Parathyroid adenoma (tissue), 2 donors: Measurements from ENCODE around the gene PASD1.

Experiments used
- H2AFZ ChIP-seq: fragments of 300-600 bp; sonication (generic); one replicate; pipeline ENCODE4 v1.7.0; 2017; ENCODE audit warnings: antibody characterized with exemption, mild to moderate bottlenecking
- H3K27ac ChIP-seq: fragments of 300-600 bp; sonication (generic); one replicate; pipeline ENCODE4 v1.7.0; 2017
- H3K27me3 ChIP-seq: fragments of 300-600 bp; sonication (generic); one replicate; pipeline ENCODE4 v1.7.0; 2017; ENCODE audit warnings: low read length; ENCODE audit not compliant: control insufficient read depth, insufficient read depth
- H3K36me3 ChIP-seq: fragments of 300-600 bp; sonication (generic); one replicate; pipeline ENCODE4 v1.7.0; 2017; ENCODE audit warnings: low read length; ENCODE audit not compliant: control insufficient read depth, insufficient read depth
- H3K4me1 ChIP-seq: fragments of 300-600 bp; sonication (generic); one replicate; pipeline ENCODE4 v1.7.0; 2017; ENCODE audit warnings: control low read depth
- H3K4me2 ChIP-seq: fragments of 300-600 bp; sonication (generic); one replicate; pipeline ENCODE4 v1.7.0; 2017; ENCODE audit warnings: low read length
- H3K4me3 ChIP-seq: fragments of 300-600 bp; sonication (generic); one replicate; pipeline ENCODE4 v1.7.0; 2017; ENCODE audit warnings: low read depth, low read length
- H3K79me2 ChIP-seq: fragments of 300-600 bp; sonication (generic); one replicate; pipeline ENCODE4 v1.7.0; 2017; ENCODE audit warnings: control low read depth
- H3K9ac ChIP-seq: fragments of 300-600 bp; sonication (generic); one replicate; pipeline ENCODE4 v1.7.0; 2017; ENCODE audit warnings: mild to moderate bottlenecking
- H3K9me3 ChIP-seq: fragments of 300-600 bp; sonication (generic); one replicate; pipeline ENCODE4 v1.7.0; 2017; ENCODE audit warnings: low read length; ENCODE audit not compliant: control insufficient read depth
- CTCF ChIP-seq: fragments of 300-600 bp; sonication (generic); IDR thresholded peaks from one replicate; pipeline ENCODE4 v1.7.0; 2017; ENCODE audit warnings: antibody characterized with exemption, mild to moderate bottlenecking
- donor health status: primary hyperparathyroidism.

PASD1 gene

GRCh38 chrX:151631822-151632221, 68.3 kb downstream of the PASD1 start:
- Histone ChIP-seq H3K27me3 (no peaks in the 10 kb centered on the region), H3K4me1 (no peaks in the 10 kb centered on the region), H3K4me2 (no peak overlapping the region), H3K79me2 (no peaks in the 10 kb centered on the region), H3K36me3 (no peaks in the 10 kb centered on the region), H3K4me3 (no peak overlapping the region), H3K27ac (no peak overlapping the region), H2AFZ (no peak overlapping the region), H3K9me3 (no peaks in the 10 kb centered on the region), H3K9ac (no peak overlapping the region)
- TF ChIP-seq CTCF: no peak

GRCh38 chrX:151633157-151633556, 69.7 kb downstream of the PASD1 start:
- no peak for TF ChIP-seq CTCF
- no peaks in the 10 kb centered on the region for H3K36me3 ChIP-seq
- no peak overlapping the region for H3K4me2 ChIP-seq
- no peaks in the 10 kb centered on the region for H3K4me1 ChIP-seq
- H3K9ac ChIP-seq: no peak overlapping the region
- no peak overlapping the region for H2AFZ ChIP-seq
- H3K9me3 ChIP-seq: no peaks in the 10 kb centered on the region
- no peaks in the 10 kb centered on the region for H3K79me2 ChIP-seq
- H3K27me3 ChIP-seq: no peaks in the 10 kb centered on the region
- H3K4me3 ChIP-seq: no peak overlapping the region
- H3K27ac ChIP-seq: no peak overlapping the region

GRCh38 chrX:151634937-151635336, 71.5 kb downstream of the PASD1 start:
- Histone ChIP-seq H3K9me3 (no peaks in the 10 kb centered on the region), H3K9ac (no peak overlapping the region), H3K4me1 (no peaks in the 10 kb centered on the region), H3K4me2 (no peak overlapping the region), H3K79me2 (no peaks in the 10 kb centered on the region), H3K36me3 (no peaks in the 10 kb centered on the region), H3K27me3 (no peaks in the 10 kb centered on the region), H3K4me3 (no peak overlapping the region), H3K27ac (no peak overlapping the region), H2AFZ (no peak overlapping the region)
- no peak for TF ChIP-seq CTCF

GRCh38 chrX:151641564-151641963, 78.1 kb downstream of the PASD1 start:
- Histone ChIP-seq H3K27ac (no peak overlapping the region), H3K79me2 (no peaks in the 10 kb centered on the region), H3K9me3 (no peaks in the 10 kb centered on the region), H3K4me2 (no peak overlapping the region), H3K27me3 (no peaks in the 10 kb centered on the region), H3K9ac (no peak overlapping the region), H3K4me3 (no peak overlapping the region), H2AFZ (no peak overlapping the region), H3K36me3 (no peaks in the 10 kb centered on the region), H3K4me1 (no peaks in the 10 kb centered on the region)
- no peak for TF ChIP-seq CTCF

- TF ChIP-seq CTCF: no peak
- Histone ChIP-seq H3K9me3 (no peaks in the 10 kb centered on the region), H2AFZ (no peak overlapping the region), H3K4me3 (no peak overlapping the region), H3K4me1 (no peaks in the 10 kb centered on the region), H3K27ac (no peak overlapping the region), H3K4me2 (no peak overlapping the region), H3K9ac (no peak overlapping the region), H3K36me3 (no peaks in the 10 kb centered on the region), H3K27me3 (no peaks in the 10 kb centered on the region), H3K79me2 (no peaks in the 10 kb centered on the region)
Observed at GRCh38 chrX:151675121-151675746, 111.8 kb downstream of the PASD1 start.
